Suprapubic skin (tissue), 4 donors: ENCODE data around the gene LRSAM1. TPM values are rescaled to one million over a fixed set of nuclear protein-coding genes. Genes with fewer than 3 reads are reported as not detected.

ENCODE experiments used
- DNase-seq, 2 donors: peaks; one replicate each; pipeline ENCODE4 v3.0.0-alpha.2; 2019; ENCODE audit warnings: low spot score in 2 of 2
- H3K27ac ChIP-seq: fragments of 200-600 bp; sonication (generic); one replicate; pipeline ENCODE4 v1.5.1; 2019
- H3K27me3 ChIP-seq: fragments of 200-600 bp; sonication (generic); one replicate; pipeline ENCODE4 v1.5.1; 2019
- H3K36me3 ChIP-seq: fragments of 200-600 bp; sonication (generic); one replicate; pipeline ENCODE4 v1.5.1; 2019
- H3K4me1 ChIP-seq: fragments of 200-600 bp; sonication (generic); one replicate; pipeline ENCODE4 v1.5.1; 2019
- H3K4me3 ChIP-seq: fragments of 200-600 bp; sonication (generic); one replicate; pipeline ENCODE4 v1.5.1; 2019; ENCODE audit warnings: mild to moderate bottlenecking
- H3K9me3 ChIP-seq: fragments of 200-600 bp; sonication (generic); one replicate; pipeline ENCODE4 v1.5.1; 2019
- EP300 ChIP-seq: sonication (generic); formaldehyde crosslinking; IDR thresholded peaks from one replicate; pipeline ENCODE4 v1.6.1; 2017; ENCODE audit warnings: antibody characterized with exemption
- POLR2A ChIP-seq, 2 donors: fragments of 450-650 bp; IDR thresholded peaks; one replicate each; pipeline ENCODE4 v1.6.1; 2017; ENCODE audit warnings: antibody characterized with exemption in 2 of 2, mild to moderate bottlenecking in 2 of 2, moderate library complexity in 2 of 2
- POLR2AphosphoS5 ChIP-seq, 3 donors: sonication (generic); formaldehyde crosslinking; IDR thresholded peaks; one replicate each; pipeline ENCODE4 v1.6.1; 2017; ENCODE audit warnings: antibody characterized with exemption in 3 of 3
- WGBS: methylation state at CpG from one replicate; pipeline ENCODE4 v1.1.5; 2018; 5-methylcytosine and 5-hydroxymethylcytosine counted together
- total RNA-seq, 4 donors: library from RNA; depleted of rRNA; stranded (reverse); fragments of >200 nt; gene quantifications; one replicate each; pipeline ENCODE4 v1.1.0, GENCODE V29; 2016
- TF ChIP-seq, protein P1 (sequence below), 2 donors: fragments of 200-600 bp in 1 of 2; fragments of 450-650 bp in 1 of 2; sonication (generic) in 1 of 2; IDR thresholded peaks; one replicate each; pipeline ENCODE4 v1.5.1; 2016 to 2019; ENCODE audit warnings: antibody characterized with exemption in 2 of 2, mild to moderate bottlenecking in 1 of 2, moderate library complexity in 1 of 2

LRSAM1 gene
- total RNA-seq, 4 donors from 2014 or later: 31.2 to 84.7 (median 37.2) TPM

GRCh38 chr9:127405344-127406125 is 45.8 kb upstream of the LRSAM1 start:
- Histone ChIP-seq H3K27ac (no peak overlapping the region), H3K9me3 (no peaks in the 10 kb centered on the region), H3K4me3 (no peak overlapping the region), H3K27me3 (no peaks in the 10 kb centered on the region), H3K4me1 (no peaks in the 10 kb centered on the region), H3K36me3 (peaks cover 44% of the 10 kb centered on the region)
- TF ChIP-seq, protein P1, sequence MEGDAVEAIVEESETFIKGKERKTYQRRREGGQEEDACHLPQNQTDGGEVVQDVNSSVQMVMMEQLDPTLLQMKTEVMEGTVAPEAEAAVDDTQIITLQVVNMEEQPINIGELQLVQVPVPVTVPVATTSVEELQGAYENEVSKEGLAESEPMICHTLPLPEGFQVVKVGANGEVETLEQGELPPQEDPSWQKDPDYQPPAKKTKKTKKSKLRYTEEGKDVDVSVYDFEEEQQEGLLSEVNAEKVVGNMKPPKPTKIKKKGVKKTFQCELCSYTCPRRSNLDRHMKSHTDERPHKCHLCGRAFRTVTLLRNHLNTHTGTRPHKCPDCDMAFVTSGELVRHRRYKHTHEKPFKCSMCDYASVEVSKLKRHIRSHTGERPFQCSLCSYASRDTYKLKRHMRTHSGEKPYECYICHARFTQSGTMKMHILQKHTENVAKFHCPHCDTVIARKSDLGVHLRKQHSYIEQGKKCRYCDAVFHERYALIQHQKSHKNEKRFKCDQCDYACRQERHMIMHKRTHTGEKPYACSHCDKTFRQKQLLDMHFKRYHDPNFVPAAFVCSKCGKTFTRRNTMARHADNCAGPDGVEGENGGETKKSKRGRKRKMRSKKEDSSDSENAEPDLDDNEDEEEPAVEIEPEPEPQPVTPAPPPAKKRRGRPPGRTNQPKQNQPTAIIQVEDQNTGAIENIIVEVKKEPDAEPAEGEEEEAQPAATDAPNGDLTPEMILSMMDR (IDR thresholded peaks at IDR 0.05): no peak
- TF ChIP-seq EP300: no peak
- TF ChIP-seq POLR2A (IDR thresholded peaks at IDR 0.05): no peak
- no peak for TF ChIP-seq POLR2AphosphoS5 (IDR thresholded peaks at IDR 0.05)
- 95% methylated on average over 18 of the region's 20 CpGs for WGBS
- DNase-seq: no peak

DNA sequence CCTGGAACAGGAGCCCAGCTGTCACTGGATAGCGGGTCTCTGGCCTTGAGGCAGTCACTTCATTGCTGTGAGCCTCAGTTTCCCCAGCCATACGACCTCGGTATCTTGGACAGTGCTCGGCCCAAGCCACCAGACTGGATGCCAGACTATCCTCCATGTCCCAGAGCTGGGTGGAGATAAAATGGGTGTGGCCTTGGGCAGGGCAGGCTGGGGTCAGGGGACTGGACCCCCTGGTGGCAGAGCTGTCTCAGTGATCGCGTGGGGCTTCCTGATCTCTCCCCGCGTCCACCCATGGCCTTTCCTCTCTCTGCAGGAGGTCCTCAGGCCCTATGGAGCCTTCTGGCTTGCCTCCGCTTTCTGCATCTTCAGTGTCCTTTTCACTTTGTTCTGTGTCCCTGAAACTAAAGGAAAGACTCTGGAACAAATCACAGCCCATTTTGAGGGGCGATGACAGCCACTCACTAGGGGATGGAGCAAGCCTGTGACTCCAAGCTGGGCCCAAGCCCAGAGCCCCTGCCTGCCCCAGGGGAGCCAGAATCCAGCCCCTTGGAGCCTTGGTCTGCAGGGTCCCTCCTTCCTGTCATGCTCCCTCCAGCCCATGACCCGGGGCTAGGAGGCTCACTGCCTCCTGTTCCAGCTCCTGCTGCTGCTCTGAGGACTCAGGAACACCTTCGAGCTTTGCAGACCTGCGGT is 44.4 kb upstream of the LRSAM1 start:
- Histone ChIP-seq H3K4me3 (no peak overlapping the region), H3K27ac (no peak overlapping the region), H3K27me3 (no peaks in the 10 kb centered on the region), H3K4me1 (peaks cover 6% of the 10 kb centered on the region), H3K9me3 (no peaks in the 10 kb centered on the region), H3K36me3 (peaks cover 40% of the 10 kb centered on the region)
- TF ChIP-seq POLR2AphosphoS5 (IDR thresholded peaks at IDR 0.05) (no peak), EP300 (no peak), POLR2A (IDR thresholded peaks at IDR 0.05) (no peak)
- TF ChIP-seq, protein P1 (IDR thresholded peaks at IDR 0.05): no peak
- DNase-seq: no peak
- 90% methylated on average over 13 of the region's 13 CpGs for WGBS

GRCh38 chr9:127407492-127407843 is 43.8 kb upstream of the LRSAM1 start:
- no peaks in the 10 kb centered on the region for H3K27me3 ChIP-seq
- peaks cover 35% of the 10 kb centered on the region for H3K36me3 ChIP-seq
- peaks cover 6% of the 10 kb centered on the region for H3K4me1 ChIP-seq
- H3K4me3 ChIP-seq: no peak overlapping the region
- TF ChIP-seq POLR2AphosphoS5 (IDR thresholded peaks at IDR 0.05) (no peak), POLR2A (IDR thresholded peaks at IDR 0.05) (no peak), EP300 (no peak)
- TF ChIP-seq, protein P1 (IDR thresholded peaks at IDR 0.05): no peak
- H3K9me3 ChIP-seq: no peaks in the 10 kb centered on the region
- no peak for DNase-seq
- 77% methylated on average over 6 of the region's 6 CpGs for WGBS
- H3K27ac ChIP-seq: no peak overlapping the region

- TF ChIP-seq, protein P1 (IDR thresholded peaks at IDR 0.05): no peak
- TF ChIP-seq EP300 (no peak), POLR2AphosphoS5 (IDR thresholded peaks at IDR 0.05) (no peak), POLR2A (IDR thresholded peaks at IDR 0.05) (no peak)
- DNase-seq: no peak
- 80% methylated on average over 4 of the region's 4 CpGs for WGBS
- no peak overlapping the region for H3K27ac ChIP-seq
- H3K27me3 ChIP-seq: no peaks in the 10 kb centered on the region
- no peak overlapping the region for H3K4me3 ChIP-seq
- peaks cover 6% of the 10 kb centered on the region for H3K4me1 ChIP-seq
- peaks cover 6% of the 10 kb centered on the region for H3K36me3 ChIP-seq
- no peaks in the 10 kb centered on the region for H3K9me3 ChIP-seq
Observed at GRCh38 chr9:127411122-127411521, 40.2 kb upstream of the LRSAM1 start.

- DNase-seq: no peak
- Histone ChIP-seq H3K4me1 (peaks cover 22% of the 10 kb centered on the region), H3K36me3 (no peaks in the 10 kb centered on the region), H3K27me3 (no peaks in the 10 kb centered on the region), H3K4me3 (no peak overlapping the region), H3K27ac (no peak overlapping the region), H3K9me3 (no peaks in the 10 kb centered on the region)
- TF ChIP-seq, protein P1 (IDR thresholded peaks at IDR 0.05): no peak
- TF ChIP-seq POLR2AphosphoS5 (IDR thresholded peaks at IDR 0.05): no peak
- no peak for TF ChIP-seq POLR2A (IDR thresholded peaks at IDR 0.05)
- no peak for TF ChIP-seq EP300
- WGBS: 72% methylated on average over 4 of the region's 4 CpGs
Observed at GRCh38 chr9:127415141-127415540, 36.2 kb upstream of the LRSAM1 start.
